NB4 (cell line): Measurements from ENCODE around the gene ADAM8.

Source experiments
- DNase-seq: peaks from one replicate; pipeline ENCODE4 v3.0.0; 2010; ENCODE audit warnings: low read depth
- H3K4me3 ChIP-seq: one replicate; pipeline ENCODE4 v1.5.1; 2011; ENCODE audit warnings: mild to moderate bottlenecking, low read depth, low read length, moderate library complexity
- MYC ChIP-seq: IDR thresholded peaks from 2 replicates; pipeline ENCODE4 v1.6.1; 2011; ENCODE audit warnings: low read depth, low read length
- POLR2A ChIP-seq: IDR thresholded peaks from 2 replicates; pipeline ENCODE4 v1.6.1; 2011; ENCODE audit warnings: mild to moderate bottlenecking; ENCODE audit not compliant: insufficient read length; ENCODE audit errors: extremely low read depth
- TF ChIP-seq, protein P1 (sequence below): IDR thresholded peaks from one replicate; pipeline ENCODE4 v1.5.1; 2012; ENCODE audit warnings: low read depth, low read length
- TF ChIP-seq, protein P2 (sequence below): IDR thresholded peaks from 2 replicates; pipeline ENCODE4 v1.6.1; 2011; ENCODE audit warnings: low read depth, low read length

Gene ADAM8

DNA sequence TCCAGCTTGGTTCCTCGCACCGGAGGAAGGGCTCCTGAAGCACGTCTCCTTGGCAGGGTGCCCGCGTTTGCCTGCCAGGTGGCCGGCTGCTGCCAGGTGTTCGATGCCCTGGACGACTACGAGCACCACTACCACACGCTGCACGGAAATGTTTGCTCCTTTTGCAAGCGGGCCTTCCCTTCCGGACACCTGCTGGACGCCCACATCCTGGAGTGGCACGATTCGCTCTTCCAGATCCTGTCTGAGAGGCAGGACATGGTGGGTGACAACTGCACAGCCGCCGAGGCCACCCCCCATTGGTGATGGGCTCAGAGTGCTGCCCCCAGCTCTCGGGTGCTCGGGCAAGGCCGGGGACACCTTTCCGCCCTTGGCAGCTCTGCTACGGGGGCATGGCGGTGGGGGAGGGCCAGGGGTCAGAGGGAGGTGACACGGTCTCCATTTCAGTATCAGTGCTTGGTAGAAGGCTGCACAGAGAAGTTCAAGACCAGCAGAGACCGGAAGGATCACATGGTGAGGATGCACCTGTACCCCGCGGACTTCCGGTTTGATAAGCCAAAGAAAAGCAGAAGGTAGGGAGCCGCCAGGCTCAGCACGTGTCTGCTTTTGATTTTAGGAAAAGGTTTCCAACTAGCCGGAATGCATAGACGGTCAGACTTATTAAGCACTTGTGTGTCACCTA, 33.2 kb upstream of the ADAM8 start:
- TF ChIP-seq POLR2A: no peak
- no peak for TF ChIP-seq MYC
- TF ChIP-seq, protein P1, sequence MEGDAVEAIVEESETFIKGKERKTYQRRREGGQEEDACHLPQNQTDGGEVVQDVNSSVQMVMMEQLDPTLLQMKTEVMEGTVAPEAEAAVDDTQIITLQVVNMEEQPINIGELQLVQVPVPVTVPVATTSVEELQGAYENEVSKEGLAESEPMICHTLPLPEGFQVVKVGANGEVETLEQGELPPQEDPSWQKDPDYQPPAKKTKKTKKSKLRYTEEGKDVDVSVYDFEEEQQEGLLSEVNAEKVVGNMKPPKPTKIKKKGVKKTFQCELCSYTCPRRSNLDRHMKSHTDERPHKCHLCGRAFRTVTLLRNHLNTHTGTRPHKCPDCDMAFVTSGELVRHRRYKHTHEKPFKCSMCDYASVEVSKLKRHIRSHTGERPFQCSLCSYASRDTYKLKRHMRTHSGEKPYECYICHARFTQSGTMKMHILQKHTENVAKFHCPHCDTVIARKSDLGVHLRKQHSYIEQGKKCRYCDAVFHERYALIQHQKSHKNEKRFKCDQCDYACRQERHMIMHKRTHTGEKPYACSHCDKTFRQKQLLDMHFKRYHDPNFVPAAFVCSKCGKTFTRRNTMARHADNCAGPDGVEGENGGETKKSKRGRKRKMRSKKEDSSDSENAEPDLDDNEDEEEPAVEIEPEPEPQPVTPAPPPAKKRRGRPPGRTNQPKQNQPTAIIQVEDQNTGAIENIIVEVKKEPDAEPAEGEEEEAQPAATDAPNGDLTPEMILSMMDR: no peak
- TF ChIP-seq, protein P2, sequence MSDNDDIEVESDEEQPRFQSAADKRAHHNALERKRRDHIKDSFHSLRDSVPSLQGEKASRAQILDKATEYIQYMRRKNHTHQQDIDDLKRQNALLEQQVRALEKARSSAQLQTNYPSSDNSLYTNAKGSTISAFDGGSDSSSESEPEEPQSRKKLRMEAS: no peak
- DNase-seq: no peak
- H3K4me3 ChIP-seq: peak overlapping the region; percentile 37

DNA sequence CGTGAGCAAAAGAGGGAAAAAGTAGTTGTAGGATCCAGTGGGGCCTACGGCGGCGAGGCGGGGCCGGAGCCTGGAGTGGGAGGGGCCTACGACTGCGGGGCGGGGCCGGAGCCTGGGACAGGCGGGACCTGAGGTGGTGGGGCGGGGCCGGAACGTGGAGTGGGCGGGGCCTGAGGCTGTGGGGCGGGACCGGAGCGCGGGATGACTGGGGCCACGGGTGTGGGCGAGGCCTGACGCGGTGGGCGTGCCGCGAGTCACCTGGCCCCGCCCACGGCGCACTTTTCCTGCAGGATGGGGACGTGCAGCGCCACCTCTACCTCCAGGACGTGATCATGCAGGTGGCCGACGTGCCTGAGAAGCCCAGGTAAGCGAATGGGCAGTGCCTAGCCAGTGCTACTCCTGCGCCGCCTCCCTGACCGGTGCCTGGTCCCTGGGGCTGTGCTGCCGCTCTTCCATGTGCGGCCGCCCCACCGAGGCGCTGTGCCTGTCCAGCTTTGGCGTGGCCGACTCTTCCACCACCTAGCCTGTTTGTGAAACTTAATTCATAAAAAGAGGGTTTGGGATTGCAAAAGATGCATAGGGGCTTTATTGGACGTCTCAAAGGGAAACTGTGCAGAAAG, 32.5 kb upstream of the ADAM8 start:
- H3K4me3 ChIP-seq: peak overlapping the region; percentile 61
- DNase-seq: peak; percentile 91
- no peak for TF ChIP-seq POLR2A
- TF ChIP-seq, protein P2: peak; percentile 41
- TF ChIP-seq, protein P1: no peak
- TF ChIP-seq MYC: peak; percentile 7; the same call in 1 of the 2 replicates

DNA sequence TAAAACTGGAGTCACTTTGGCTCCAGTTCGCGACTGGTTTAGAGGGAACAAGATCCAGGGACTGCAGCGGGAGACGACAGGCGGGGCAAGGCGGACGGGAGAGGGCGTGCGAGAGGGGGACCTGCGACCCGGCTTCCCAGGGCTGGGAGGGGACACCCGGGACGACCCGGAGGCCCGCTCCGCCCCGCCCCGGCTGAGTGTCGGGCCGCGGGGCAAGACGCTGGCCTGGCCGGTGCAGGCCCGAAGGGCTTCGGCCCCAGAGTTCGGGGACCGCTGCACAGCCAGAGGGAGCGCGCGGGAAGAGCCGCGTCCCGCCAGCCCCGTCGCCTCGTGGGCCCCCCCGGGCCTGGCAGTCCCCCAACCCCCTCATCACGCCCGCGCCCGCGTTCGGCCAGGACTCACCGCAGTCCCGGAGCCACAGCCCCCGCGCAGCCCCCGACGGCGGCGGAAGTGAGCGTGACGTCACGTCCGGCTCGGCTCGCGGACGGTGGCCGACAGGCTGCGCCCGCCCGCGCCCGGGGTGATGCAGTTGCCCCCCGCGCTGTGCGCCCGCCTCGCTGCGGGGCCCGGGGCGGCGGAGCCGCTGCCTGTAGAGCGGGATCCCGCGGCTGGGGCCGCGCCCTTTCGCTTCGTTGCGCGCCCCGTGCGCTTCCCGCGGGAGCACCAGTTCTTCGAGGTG, 31.9 kb upstream of the ADAM8 start, which contains the start of the genes TUBGCP2 and ZNF511:
Gene TUBGCP2 (minus strand): TSS at position 452 of the 679 bp plus-strand sequence. CDS start 5,931 bp downstream, outside the sequence.
Gene ZNF511 (plus strand): TSS at position 494 of the 679 bp plus-strand sequence. CDS start 30 bp downstream, at position 524.
- peak within 1 kb of the TSS; percentile 93 for H3K4me3 ChIP-seq
- TF ChIP-seq, protein P2: no peak
- peak; percentile 79 for TF ChIP-seq POLR2A
- TF ChIP-seq MYC: peak; percentile 46; the same call in 1 of the 2 replicates
- TF ChIP-seq, protein P1: peak; percentile 21
- peak; percentile 90 for DNase-seq

DNA sequence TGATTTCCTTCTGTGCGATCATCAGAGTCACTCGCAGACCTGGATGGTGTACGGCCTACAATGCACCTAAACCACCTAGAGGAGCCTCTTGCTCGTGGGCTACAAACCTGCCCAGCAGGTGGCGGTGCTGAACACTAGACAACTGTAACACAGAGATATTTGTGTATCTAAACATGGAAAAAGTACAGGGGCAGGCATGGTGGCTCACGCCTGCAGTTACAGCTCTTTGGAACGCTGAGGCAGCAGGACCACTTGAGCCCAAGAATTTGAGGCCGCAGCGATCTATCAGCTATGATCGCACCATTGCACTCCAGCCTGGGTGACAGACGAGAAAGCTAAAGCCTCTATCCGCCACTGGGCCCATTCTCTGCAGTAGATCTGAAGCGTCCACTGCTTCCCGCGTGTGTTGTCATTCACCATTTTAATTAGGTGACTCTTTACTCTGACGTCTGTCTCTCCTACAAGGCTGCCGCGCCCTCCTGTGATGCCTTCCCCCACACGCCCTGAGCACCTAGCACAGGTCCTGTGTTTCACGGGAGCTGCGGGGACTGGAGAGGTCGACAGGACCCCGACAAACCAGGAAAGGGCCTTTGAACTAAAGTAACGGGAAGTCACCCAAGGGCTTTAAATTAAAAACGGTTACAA, 31.2 kb upstream of the ADAM8 start:
- DNase-seq: peak; percentile 83
- peak overlapping the region; percentile 93 for H3K4me3 ChIP-seq
- TF ChIP-seq, protein P1: peak; percentile 91
- TF ChIP-seq, protein P2: peak; percentile 45; the same call in 1 of the 2 replicates
- TF ChIP-seq POLR2A: no peak
- peak; percentile 31; the same call in 1 of the 2 replicates for TF ChIP-seq MYC

DNA sequence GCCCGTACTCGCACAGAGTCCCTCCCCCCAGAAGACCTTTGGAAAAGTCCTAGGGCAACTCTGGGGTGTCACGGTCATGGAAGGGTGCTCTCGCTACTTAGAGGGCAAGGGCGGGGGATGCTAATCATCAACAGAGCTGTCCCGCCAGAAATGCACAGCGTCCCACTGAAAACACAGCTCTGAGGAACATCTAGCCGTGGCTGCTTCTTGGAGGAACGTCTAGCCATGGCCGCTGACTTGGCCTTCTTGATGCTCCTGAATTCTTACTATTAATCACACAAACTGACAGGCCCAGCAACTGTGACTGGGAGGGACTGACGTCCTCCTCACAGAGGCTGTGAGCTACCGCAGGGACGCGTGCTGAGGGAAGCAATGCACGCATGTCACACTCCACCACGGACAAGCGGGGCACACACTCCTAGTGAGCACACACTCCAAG, 30.3 kb upstream of the ADAM8 start:
- no peak for DNase-seq
- TF ChIP-seq MYC (no peak), POLR2A (no peak)
- TF ChIP-seq, protein P1: no peak
- TF ChIP-seq, protein P2: no peak
- peak overlapping the region; percentile 93 for H3K4me3 ChIP-seq
